NT2/D1 (cell line): Measurements from ENCODE around the gene ENDOV.

Experiments used
- SUZ12 ChIP-seq: IDR thresholded peaks from 2 replicates; pipeline ENCODE4 v1.6.1; 2011; ENCODE audit not compliant: insufficient read length, insufficient read depth; ENCODE audit errors: extremely low read depth
- ZNF274 ChIP-seq: IDR thresholded peaks from 2 replicates; pipeline ENCODE4 v1.6.1; 2011; ENCODE audit warnings: mild to moderate bottlenecking, low read depth, low read length

DNA sequence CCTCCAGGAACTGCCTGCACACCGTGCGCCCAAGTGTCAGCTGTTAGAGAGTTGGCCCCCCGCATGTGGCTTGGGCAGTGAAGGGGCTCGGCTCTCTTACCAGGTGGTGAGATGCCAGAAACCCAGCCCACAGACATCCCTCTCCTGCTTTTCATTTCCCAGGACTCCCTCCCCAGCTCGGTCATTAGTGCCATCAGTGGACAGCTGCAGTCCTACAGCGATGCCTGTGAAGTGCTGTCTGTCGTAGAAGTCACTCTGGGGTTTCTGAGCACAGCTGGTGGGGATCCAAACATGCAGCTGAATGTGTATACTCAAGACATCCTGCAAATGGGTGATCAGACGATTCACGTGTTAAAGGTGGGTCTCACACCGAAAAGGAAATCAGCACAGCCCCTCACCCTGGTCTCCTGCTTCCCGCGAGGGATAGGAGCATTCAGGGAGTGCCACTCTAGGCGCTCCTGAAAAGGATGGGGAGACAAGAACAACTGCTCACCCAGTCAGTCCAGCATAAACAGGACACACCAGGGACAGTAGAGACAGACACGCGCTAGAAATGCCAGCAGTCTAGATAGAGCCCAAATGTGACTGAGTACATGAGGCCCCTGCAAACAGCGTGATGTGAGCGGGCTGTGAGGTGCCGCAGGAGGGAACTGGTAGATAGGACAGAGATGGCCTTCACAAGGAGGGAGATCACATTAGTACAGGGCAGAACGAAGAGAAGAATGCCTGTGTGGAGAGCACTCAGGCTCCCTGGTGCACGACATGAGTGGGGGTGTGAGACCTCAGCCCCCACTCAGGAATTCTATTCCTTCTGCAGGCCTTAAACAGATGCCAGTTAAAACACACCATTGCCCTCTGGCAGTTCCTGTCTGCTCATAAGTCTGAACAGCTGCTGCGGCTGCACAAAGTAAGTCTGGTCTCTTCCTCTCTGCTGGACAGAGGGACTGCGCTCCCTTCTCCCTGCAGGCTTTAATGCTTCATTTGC, 25.7 kb upstream of the ENDOV start:
- no peak for TF ChIP-seq SUZ12
- no peak for TF ChIP-seq ZNF274
